ENCODE results near the gene THSD4. TPM values are rescaled to one million over a fixed set of nuclear protein-coding genes. Genes with fewer than 3 reads are reported as not detected.

Gene THSD4
- total RNA-seq, 1 experiment from 2014 or later = 29.3 TPM

GRCh38 chr15:71185706-71186105, 70.4 kb downstream of the THSD4 start:
- Histone ChIP-seq H3K4me2 (no peak overlapping the region), H3K79me2 (ENCODE audit: low read depth) (no peaks in the 10 kb centered on the region), H3K9me2 (ENCODE audit: insufficient read depth) (no peaks in the 10 kb centered on the region), H3K27ac (no peak overlapping the region), H4K20me1 (ENCODE audit: insufficient read depth) (no peaks in the 10 kb centered on the region), H3K36me3 (ENCODE audit: low read depth) (no peaks in the 10 kb centered on the region; the same call in 1 of the 2 replicates), H3K4me3 (no peak overlapping the region), H3K27me3 (ENCODE audit: insufficient read depth, low read depth) (no peaks in the 10 kb centered on the region), H3F3A (ENCODE audit: insufficient read depth, low read depth) (no peaks in the 10 kb centered on the region), H3K4me1 (replicated peaks; ENCODE audit: insufficient read depth) (no peaks in the 10 kb centered on the region), H3K9me3 (ENCODE audit: insufficient read depth, low read depth) (no peaks in the 10 kb centered on the region), H2AFZ (no peak overlapping the region)
- DNase-seq = no peak
- POLR2A ChIA-PET (ENCODE audit: unreplicated experiment) = no interaction called here
- CTCF ChIA-PET = no interaction called here
- TF ChIP-seq CTCF (conservative IDR thresholded peaks at IDR 0.05) = no peak
- no peak for TF ChIP-seq EZH2 (IDR thresholded peaks at IDR 0.05; ENCODE audit: low read depth)
- intact Hi-C loops (cut with micrococcal nuclease; ENCODE audit: unreplicated experiment) = no loop called here
- BruUV-seq (replicated peaks) = no TSS peak

- Histone ChIP-seq H2AFZ (no peak overlapping the region), H3K4me3 (no peak overlapping the region), H4K20me1 (ENCODE audit: insufficient read depth) (no peaks in the 10 kb centered on the region), H3K27ac (no peak overlapping the region), H3F3A (ENCODE audit: insufficient read depth, low read depth) (no peaks in the 10 kb centered on the region), H3K36me3 (ENCODE audit: low read depth) (no peaks in the 10 kb centered on the region; the same call in 1 of the 2 replicates), H3K9me2 (ENCODE audit: insufficient read depth) (no peaks in the 10 kb centered on the region), H3K4me2 (no peak overlapping the region), H3K79me2 (ENCODE audit: low read depth) (no peaks in the 10 kb centered on the region), H3K9me3 (ENCODE audit: insufficient read depth, low read depth) (no peaks in the 10 kb centered on the region), H3K4me1 (replicated peaks; ENCODE audit: insufficient read depth) (no peaks in the 10 kb centered on the region), H3K27me3 (ENCODE audit: insufficient read depth, low read depth) (no peaks in the 10 kb centered on the region)
- ChIA-PET POLR2A (ENCODE audit: unreplicated experiment) (no interaction called here), CTCF (no interaction called here)
- TF ChIP-seq CTCF (conservative IDR thresholded peaks at IDR 0.05) (no peak), EZH2 (IDR thresholded peaks at IDR 0.05; ENCODE audit: low read depth) (no peak)
- BruUV-seq (replicated peaks) = no TSS peak
- intact Hi-C loops (cut with micrococcal nuclease; ENCODE audit: unreplicated experiment) = no loop called here
- DNase-seq = no peak
Observed at GRCh38 chr15:71186267-71186666, 71.0 kb downstream of the THSD4 start.

- Histone ChIP-seq H3K27ac (no peak overlapping the region), H3K36me3 (ENCODE audit: low read depth) (no peaks in the 10 kb centered on the region; the same call in 1 of the 2 replicates), H3K9me2 (ENCODE audit: insufficient read depth) (no peaks in the 10 kb centered on the region), H4K20me1 (ENCODE audit: insufficient read depth) (no peaks in the 10 kb centered on the region), H3K4me2 (no peak overlapping the region), H3K4me3 (no peak overlapping the region), H3F3A (ENCODE audit: insufficient read depth, low read depth) (no peaks in the 10 kb centered on the region), H2AFZ (no peak overlapping the region), H3K4me1 (replicated peaks; ENCODE audit: insufficient read depth) (no peaks in the 10 kb centered on the region), H3K79me2 (ENCODE audit: low read depth) (no peaks in the 10 kb centered on the region), H3K9me3 (ENCODE audit: insufficient read depth, low read depth) (no peaks in the 10 kb centered on the region), H3K27me3 (ENCODE audit: insufficient read depth, low read depth) (no peaks in the 10 kb centered on the region)
- ChIA-PET CTCF (no interaction called here), POLR2A (ENCODE audit: unreplicated experiment) (no interaction called here)
- no TSS peak for BruUV-seq (replicated peaks)
- TF ChIP-seq CTCF (conservative IDR thresholded peaks at IDR 0.05) (no peak), EZH2 (IDR thresholded peaks at IDR 0.05; ENCODE audit: low read depth) (no peak)
- DNase-seq = no peak
- intact Hi-C loops (cut with micrococcal nuclease; ENCODE audit: unreplicated experiment) = no loop called here
Observed at GRCh38 chr15:71187078-71187477, 71.8 kb downstream of the THSD4 start.
